ENCODE measurements around the gene APOA5. TPM values are rescaled to one million over a fixed set of nuclear protein-coding genes. Genes with fewer than 3 reads are reported as not detected.

Gene APOA5
- total and polyA plus RNA-seq, 2 of the 13 experiments (the other 11 are each of a cell fraction or from before 2014, with no cell fraction given) = 44.0 to 49.1 TPM

DNA sequence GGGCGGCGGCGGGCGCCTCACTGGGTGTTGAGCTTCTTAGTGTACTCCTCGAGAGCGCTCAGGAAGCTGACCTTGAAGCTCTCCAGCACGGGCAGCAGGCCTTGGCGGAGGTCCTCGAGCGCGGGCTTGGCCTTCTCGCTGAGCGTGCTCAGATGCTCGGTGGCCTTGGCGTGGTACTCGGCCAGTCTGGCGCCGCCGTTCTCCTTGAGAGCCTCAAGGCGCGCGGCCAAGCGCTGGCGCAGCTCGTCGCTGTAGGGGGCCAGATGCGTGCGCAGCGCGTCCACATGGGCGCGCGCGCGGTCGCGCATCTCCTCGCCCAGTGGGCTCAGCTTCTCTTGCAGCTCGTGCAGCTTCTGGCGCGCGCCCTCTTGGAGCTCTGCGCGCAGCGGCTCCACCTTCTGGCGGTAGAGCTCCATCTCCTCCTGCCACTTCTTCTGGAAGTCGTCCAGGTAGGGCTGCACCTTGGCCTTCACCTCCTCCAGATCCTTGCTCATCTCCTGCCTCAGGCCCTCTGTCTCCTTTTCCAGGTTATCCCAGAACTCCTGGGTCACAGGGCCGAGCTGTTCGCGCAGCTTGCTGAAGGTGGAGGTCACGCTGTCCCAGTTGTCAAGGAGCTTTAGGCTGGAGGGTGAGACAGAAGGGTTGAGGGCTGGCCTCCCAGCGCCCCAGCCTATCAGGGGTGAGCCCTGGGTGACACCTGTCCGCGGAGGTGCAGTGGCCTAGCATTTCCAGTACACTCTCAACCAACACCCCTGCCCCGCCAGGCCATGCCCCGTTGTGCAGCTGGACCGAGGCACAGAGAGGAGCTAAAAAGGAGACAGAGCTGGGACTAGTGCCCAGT, 44.3 kb upstream of the APOA5 start (continued):
- TF ChIP-seq, protein P1, sequence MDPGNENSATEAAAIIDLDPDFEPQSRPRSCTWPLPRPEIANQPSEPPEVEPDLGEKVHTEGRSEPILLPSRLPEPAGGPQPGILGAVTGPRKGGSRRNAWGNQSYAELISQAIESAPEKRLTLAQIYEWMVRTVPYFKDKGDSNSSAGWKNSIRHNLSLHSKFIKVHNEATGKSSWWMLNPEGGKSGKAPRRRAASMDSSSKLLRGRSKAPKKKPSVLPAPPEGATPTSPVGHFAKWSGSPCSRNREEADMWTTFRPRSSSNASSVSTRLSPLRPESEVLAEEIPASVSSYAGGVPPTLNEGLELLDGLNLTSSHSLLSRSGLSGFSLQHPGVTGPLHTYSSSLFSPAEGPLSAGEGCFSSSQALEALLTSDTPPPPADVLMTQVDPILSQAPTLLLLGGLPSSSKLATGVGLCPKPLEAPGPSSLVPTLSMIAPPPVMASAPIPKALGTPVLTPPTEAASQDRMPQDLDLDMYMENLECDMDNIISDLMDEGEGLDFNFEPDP (CRISPR knock-in tag; conservative IDR thresholded peaks at IDR 0.05) = no peak
- no peak for TF ChIP-seq SP4 (CRISPR knock-in tag; IDR thresholded peaks at IDR 0.05)
- no peak for TF ChIP-seq RARG (CRISPR knock-in tag; IDR thresholded peaks at IDR 0.05; ENCODE audit: low read depth)
- TF ChIP-seq ZNF605 (CRISPR knock-in tag; IDR thresholded peaks at IDR 0.05) = no peak; the same call in 1 of the 2 replicates
- 0 out of 2 replicates have a peak, but pooled peaks have one; percentile 69 for TF ChIP-seq MLLT10 (CRISPR knock-in tag; IDR thresholded peaks at IDR 0.05)
- TF ChIP-seq PHF20 (CRISPR knock-in tag; IDR thresholded peaks at IDR 0.05) = no peak; the same call in 1 of the 2 replicates
- TF ChIP-seq ZNF556 (CRISPR knock-in tag; IDR thresholded peaks at IDR 0.05; ENCODE audit: borderline replicate concordance) = no peak
- peak; percentile 18; the same call in 1 of the 2 replicates for TF ChIP-seq ZNF746 (CRISPR knock-in tag; IDR thresholded peaks at IDR 0.05)
- no peak for TF ChIP-seq BHLHE40 (IDR thresholded peaks at IDR 0.05; ENCODE audit: low read length)
- TF ChIP-seq, protein P2, sequence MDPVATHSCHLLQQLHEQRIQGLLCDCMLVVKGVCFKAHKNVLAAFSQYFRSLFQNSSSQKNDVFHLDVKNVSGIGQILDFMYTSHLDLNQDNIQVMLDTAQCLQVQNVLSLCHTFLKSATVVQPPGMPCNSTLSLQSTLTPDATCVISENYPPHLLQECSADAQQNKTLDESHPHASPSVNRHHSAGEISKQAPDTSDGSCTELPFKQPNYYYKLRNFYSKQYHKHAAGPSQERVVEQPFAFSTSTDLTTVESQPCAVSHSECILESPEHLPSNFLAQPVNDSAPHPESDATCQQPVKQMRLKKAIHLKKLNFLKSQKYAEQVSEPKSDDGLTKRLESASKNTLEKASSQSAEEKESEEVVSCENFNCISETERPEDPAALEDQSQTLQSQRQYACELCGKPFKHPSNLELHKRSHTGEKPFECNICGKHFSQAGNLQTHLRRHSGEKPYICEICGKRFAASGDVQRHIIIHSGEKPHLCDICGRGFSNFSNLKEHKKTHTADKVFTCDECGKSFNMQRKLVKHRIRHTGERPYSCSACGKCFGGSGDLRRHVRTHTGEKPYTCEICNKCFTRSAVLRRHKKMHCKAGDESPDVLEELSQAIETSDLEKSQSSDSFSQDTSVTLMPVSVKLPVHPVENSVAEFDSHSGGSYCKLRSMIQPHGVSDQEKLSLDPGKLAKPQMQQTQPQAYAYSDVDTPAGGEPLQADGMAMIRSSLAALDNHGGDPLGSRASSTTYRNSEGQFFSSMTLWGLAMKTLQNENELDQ (CRISPR knock-in tag; IDR thresholded peaks at IDR 0.05; ENCODE audit: borderline replicate concordance) = no peak
- TF ChIP-seq ZNF136 (CRISPR knock-in tag; IDR thresholded peaks at IDR 0.05; ENCODE audit: low read depth) = no peak
- peak; percentile 42; the same call in 1 of the 2 replicates for TF ChIP-seq TAF1 (CRISPR knock-in tag; IDR thresholded peaks at IDR 0.05)
- TF ChIP-seq, protein P3, sequence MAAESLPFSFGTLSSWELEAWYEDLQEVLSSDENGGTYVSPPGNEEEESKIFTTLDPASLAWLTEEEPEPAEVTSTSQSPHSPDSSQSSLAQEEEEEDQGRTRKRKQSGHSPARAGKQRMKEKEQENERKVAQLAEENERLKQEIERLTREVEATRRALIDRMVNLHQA (CRISPR knock-in tag; IDR thresholded peaks at IDR 0.05) = no peak
- no peak for TF ChIP-seq CENPX (CRISPR knock-in tag; IDR thresholded peaks at IDR 0.05)
- TF ChIP-seq, protein P4, sequence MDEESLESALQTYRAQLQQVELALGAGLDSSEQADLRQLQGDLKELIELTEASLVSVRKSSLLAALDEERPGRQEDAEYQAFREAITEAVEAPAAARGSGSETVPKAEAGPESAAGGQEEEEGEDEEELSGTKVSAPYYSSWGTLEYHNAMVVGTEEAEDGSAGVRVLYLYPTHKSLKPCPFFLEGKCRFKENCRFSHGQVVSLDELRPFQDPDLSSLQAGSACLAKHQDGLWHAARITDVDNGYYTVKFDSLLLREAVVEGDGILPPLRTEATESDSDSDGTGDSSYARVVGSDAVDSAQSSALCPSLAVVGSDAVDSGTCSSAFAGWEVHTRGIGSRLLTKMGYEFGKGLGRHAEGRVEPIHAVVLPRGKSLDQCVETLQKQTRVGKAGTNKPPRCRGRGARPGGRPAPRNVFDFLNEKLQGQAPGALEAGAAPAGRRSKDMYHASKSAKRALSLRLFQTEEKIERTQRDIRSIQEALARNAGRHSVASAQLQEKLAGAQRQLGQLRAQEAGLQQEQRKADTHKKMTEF (CRISPR knock-in tag; IDR thresholded peaks at IDR 0.05) = peak; percentile 37; the same call in 1 of the 2 replicates
- no peak for TF ChIP-seq RFXANK (CRISPR knock-in tag; IDR thresholded peaks at IDR 0.05)
- TF ChIP-seq, protein P5, sequence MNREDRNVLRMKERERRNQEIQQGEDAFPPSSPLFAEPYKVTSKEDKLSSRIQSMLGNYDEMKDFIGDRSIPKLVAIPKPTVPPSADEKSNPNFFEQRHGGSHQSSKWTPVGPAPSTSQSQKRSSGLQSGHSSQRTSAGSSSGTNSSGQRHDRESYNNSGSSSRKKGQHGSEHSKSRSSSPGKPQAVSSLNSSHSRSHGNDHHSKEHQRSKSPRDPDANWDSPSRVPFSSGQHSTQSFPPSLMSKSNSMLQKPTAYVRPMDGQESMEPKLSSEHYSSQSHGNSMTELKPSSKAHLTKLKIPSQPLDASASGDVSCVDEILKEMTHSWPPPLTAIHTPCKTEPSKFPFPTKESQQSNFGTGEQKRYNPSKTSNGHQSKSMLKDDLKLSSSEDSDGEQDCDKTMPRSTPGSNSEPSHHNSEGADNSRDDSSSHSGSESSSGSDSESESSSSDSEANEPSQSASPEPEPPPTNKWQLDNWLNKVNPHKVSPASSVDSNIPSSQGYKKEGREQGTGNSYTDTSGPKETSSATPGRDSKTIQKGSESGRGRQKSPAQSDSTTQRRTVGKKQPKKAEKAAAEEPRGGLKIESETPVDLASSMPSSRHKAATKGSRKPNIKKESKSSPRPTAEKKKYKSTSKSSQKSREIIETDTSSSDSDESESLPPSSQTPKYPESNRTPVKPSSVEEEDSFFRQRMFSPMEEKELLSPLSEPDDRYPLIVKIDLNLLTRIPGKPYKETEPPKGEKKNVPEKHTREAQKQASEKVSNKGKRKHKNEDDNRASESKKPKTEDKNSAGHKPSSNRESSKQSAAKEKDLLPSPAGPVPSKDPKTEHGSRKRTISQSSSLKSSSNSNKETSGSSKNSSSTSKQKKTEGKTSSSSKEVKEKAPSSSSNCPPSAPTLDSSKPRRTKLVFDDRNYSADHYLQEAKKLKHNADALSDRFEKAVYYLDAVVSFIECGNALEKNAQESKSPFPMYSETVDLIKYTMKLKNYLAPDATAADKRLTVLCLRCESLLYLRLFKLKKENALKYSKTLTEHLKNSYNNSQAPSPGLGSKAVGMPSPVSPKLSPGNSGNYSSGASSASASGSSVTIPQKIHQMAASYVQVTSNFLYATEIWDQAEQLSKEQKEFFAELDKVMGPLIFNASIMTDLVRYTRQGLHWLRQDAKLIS (CRISPR knock-in tag; IDR thresholded peaks at IDR 0.05) = 0 out of 2 replicates have a peak, but pooled peaks have one; percentile 36
- TF ChIP-seq, protein P6, sequence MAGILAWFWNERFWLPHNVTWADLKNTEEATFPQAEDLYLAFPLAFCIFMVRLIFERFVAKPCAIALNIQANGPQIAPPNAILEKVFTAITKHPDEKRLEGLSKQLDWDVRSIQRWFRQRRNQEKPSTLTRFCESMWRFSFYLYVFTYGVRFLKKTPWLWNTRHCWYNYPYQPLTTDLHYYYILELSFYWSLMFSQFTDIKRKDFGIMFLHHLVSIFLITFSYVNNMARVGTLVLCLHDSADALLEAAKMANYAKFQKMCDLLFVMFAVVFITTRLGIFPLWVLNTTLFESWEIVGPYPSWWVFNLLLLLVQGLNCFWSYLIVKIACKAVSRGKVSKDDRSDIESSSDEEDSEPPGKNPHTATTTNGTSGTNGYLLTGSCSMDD (CRISPR knock-in tag; IDR thresholded peaks at IDR 0.05) = no peak

All from HepG2 (cell line).